GM18951 (cell line): ENCODE data around the gene GALNT18.

Experiments
- POLR2A ChIP-seq: IDR thresholded peaks from 4 replicates; pipeline ENCODE4 v1.6.1; 2011; ENCODE audit warnings: mild to moderate bottlenecking; ENCODE audit not compliant: insufficient read length, insufficient read depth; ENCODE audit errors: extremely low read depth
- in situ Hi-C: fragments of 300-500 bp; cut with MboI; formaldehyde crosslinking; loops from one replicate; pipeline ENCODE4 v1.12.0; 2022; ENCODE audit warnings: low sequenced_read_pairs, mixed read lengths, inconsistent platforms; ENCODE audit not compliant: unreplicated experiment

The GALNT18 gene

GRCh38 chr11:11592146-11592684 lies 29.6 kb downstream of the GALNT18 start:
- in situ Hi-C loops = no loop called here
- TF ChIP-seq POLR2A = no peak

- in situ Hi-C loops = no loop called here
- no peak for TF ChIP-seq POLR2A
Observed at GRCh38 chr11:11589437-11589836, 32.4 kb downstream of the GALNT18 start.

- no peak for TF ChIP-seq POLR2A
- in situ Hi-C loops = no loop called here
Observed at GRCh38 chr11:11588891-11589290, 32.9 kb downstream of the GALNT18 start.

GRCh38 chr11:11588243-11588642 lies 33.6 kb downstream of the GALNT18 start:
- no peak for TF ChIP-seq POLR2A
- in situ Hi-C loops = no loop called here

GRCh38 chr11:11587122-11587521 lies 34.7 kb downstream of the GALNT18 start:
- TF ChIP-seq POLR2A = no peak
- in situ Hi-C loops = no loop called here

- in situ Hi-C loops = no loop called here
- TF ChIP-seq POLR2A = no peak
Observed at GRCh38 chr11:11586465-11586864, 35.3 kb downstream of the GALNT18 start.

- in situ Hi-C loops = no loop called here
- no peak for TF ChIP-seq POLR2A
Observed at GRCh38 chr11:11584937-11585336, 36.9 kb downstream of the GALNT18 start.

GRCh38 chr11:11584530-11584810 lies 37.3 kb downstream of the GALNT18 start:
- in situ Hi-C loops = no loop called here
- TF ChIP-seq POLR2A = no peak

GRCh38 chr11:11583801-11584529 lies 37.8 kb downstream of the GALNT18 start:
- in situ Hi-C loops = no loop called here
- TF ChIP-seq POLR2A = no peak

- TF ChIP-seq POLR2A = no peak
- in situ Hi-C loops = no loop called here
Observed at GRCh38 chr11:11582011-11582701, 39.6 kb downstream of the GALNT18 start.

GRCh38 chr11:11581481-11581880 lies 40.3 kb downstream of the GALNT18 start:
- no peak for TF ChIP-seq POLR2A
- in situ Hi-C loops = no loop called here

GRCh38 chr11:11580841-11581411 lies 40.9 kb downstream of the GALNT18 start:
- in situ Hi-C loops = no loop called here
- no peak for TF ChIP-seq POLR2A

GRCh38 chr11:11580012-11580411 lies 41.8 kb downstream of the GALNT18 start:
- TF ChIP-seq POLR2A = no peak
- in situ Hi-C loops = no loop called here
